GM21619 (cell line): Measurements from ENCODE around the gene LCE1E.

Experiments
- ATAC-seq: cut with Tn5 transposase; IDR thresholded peaks from one replicate; pipeline ENCODE4 v1.9.1; 2021; ENCODE audit not compliant: unreplicated experiment

The LCE1E gene

GRCh38 chr1:152777510-152778137, 8.4 kb upstream of the LCE1E start:
- no peak for ATAC-seq

DNA sequence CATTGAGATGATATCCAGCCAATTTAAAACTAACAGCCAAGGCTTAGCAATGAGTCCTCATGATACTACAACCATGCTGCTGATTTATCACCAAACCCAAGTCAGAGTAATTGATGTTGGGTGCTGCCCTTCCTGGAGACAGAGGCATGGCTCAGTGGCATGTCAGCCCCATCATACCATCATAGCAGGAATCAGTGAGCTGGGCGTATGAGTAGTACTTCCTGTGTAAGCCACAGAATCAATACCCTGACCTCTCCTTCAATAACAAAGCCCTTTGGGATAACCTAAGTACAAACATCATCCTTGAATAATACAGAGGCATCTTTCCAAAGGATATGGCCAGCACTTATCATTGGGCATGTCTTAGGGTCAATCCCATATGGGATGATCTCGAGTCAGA, 3.0 kb upstream of the LCE1E start:
- no peak for ATAC-seq

DNA sequence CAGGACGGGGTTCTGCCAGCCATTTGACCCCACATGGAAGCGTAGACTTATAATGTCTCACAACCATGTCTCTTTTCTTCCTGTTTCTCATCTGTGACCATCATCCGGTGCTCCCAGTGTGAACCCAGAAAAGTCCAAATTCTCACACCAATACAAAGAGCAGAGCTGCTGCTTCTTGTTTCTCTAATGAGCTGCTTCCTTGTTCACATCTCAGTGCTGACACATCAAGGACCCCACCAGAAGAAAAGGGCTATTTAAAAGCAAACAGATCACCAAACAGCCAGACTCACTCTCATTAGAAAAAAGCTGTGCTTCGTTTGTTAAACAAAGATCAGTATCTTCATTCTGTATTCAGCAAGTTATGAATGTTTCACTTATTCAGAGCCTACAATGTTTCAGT, 9.6 kb downstream of the LCE1E start:
- no peak for ATAC-seq

DNA sequence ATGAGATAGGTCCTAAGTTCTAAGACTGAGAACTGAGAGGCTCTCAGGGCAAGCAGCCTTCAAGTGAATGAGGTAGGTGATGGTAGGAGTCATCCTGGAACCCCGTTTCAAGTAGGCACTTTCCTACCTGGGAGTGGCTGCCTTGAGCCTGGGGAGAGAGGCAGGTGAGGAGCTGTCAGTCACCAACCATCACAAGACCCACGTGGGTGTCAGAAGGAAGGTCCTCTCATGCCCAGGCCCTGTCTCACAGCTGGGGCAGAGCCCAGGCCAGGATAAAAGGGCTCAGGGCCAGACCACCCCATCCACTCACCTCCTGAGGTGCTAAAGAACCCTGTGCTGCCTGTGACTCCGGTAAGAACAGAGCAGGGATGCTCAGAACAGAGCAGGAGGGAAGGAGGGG, 10.4 kb downstream of the LCE1E start, which contains the start of gene LCE1D:
LCE1D (plus strand) TSS at position 301 of the 400 bp plus-strand sequence. CDS start 1,074 bp downstream, outside the sequence.
- no peak for ATAC-seq

- ATAC-seq: no peak
Observed at GRCh38 chr1:152801333-152801732, 15.3 kb downstream of the LCE1E start.

- ATAC-seq: no peak
Observed at GRCh38 chr1:152806576-152806975, 20.5 kb downstream of the LCE1E start, which contains the start of gene LCE1C. TSS of gene LCE1C (minus strand) at chr1:152806651. CDS start at chr1:152805478, 1,173 bp downstream.

DNA sequence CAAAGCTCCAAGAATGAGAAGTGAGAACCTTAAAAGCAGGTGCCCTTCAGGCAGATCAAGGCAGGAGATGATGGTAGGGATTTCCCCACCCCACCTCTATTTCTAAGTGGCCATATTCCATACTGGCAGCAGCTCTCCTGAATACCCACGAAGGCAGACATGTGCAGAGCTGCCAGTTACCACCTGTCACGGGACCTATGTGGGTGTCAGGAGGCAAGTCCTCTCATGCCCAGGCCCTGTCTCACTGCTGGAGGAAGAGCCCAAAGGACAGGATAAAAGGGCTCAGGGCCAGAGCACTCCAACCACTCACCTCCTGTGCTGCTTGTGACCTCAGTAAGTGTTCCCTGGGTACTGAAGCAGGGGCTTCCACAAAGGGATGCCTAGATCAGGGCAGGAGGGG, 25.0 kb downstream of the LCE1E start:
- no peak for ATAC-seq

GRCh38 chr1:152811671-152812070, 25.6 kb downstream of the LCE1E start, which contains the start of gene LCE1B:
TSS of gene LCE1B (plus strand) at chr1:152811971. CDS start at chr1:152812447, 476 bp downstream.
- no peak for ATAC-seq

GRCh38 chr1:152817309-152817708, 31.3 kb downstream of the LCE1E start:
- no peak for ATAC-seq

GRCh38 chr1:152823294-152823693, 37.2 kb downstream of the LCE1E start:
- ATAC-seq: no peak

- ATAC-seq: no peak
Observed at GRCh38 chr1:152824964-152825363, 38.9 kb downstream of the LCE1E start.

- no peak for ATAC-seq
Observed at GRCh38 chr1:152827173-152827572, 41.1 kb downstream of the LCE1E start, which contains the start of gene LCE1A. TSS of gene LCE1A (plus strand) at chr1:152827473. CDS start at chr1:152827473, 0 bp downstream.

- no peak for ATAC-seq
Observed at GRCh38 chr1:152836870-152837269, 50.8 kb downstream of the LCE1E start.
